ENCODE results near the gene TLR10. TPM values are rescaled to one million over a fixed set of nuclear protein-coding genes. Genes with fewer than 3 reads are reported as not detected.

TLR10 gene
- total and polyA plus RNA-seq, 9 of the 15 experiments (the other 6 are each of a cell fraction or from before 2014, with no cell fraction given): 0.03 to 0.05 TPM; not detected in 7

DNA sequence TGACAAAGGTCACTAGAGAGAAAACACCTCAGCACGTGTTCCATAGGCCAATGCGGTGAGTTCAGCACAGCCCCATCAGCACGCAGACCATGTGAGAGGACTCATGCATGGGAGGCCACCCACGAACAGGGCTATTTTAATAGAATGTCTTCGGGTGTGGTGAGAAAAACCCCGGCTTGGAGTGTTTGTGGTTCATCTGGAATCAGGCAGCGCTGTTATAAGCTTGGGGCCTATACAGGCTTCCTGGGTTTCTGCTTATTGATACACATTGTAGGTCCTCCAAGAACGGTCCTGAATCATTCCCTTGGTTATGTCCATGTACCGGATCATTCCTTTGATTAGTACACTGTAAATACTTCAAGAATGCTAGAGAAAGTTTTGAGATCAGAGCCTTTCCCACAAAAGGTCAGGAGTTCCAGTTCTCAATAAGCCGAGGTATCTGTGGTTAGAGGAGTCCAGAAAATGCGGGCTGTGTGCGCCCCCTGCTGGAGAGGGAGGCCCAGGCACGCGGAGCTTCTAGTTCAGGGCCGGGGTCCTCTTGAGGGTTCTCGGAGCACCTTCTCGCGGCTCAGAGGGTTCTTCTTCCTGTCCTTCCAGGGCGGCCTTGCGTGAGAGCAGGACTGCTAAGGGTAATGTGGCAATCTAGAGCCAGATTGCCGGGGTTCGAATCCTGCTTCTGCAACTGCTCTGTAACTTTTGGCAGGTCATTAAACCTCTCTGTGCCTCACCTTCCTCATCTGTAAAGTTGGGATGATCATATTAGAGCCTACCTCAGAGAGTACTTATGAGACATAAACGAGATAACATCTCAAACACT is 51.8 kb downstream of the TLR10 start (continued):
- TF ChIP-seq POU5F1 (IDR thresholded peaks at IDR 0.05; ENCODE audit: borderline replicate concordance, low read depth, low read length, partially characterized antibody) (no peak), ZFX (CRISPR knock-in tag; IDR thresholded peaks at IDR 0.05) (no peak), NFE2 (IDR thresholded peaks at IDR 0.05; ENCODE audit: low read depth) (no peak), ZFP36 (IDR thresholded peaks at IDR 0.05; ENCODE audit: low read depth, low read length, partially characterized antibody) (peak; percentile 17), RCOR1 (IDR thresholded peaks at IDR 0.05; ENCODE audit: borderline replicate concordance in 1 of 2, low read depth in 2 of 2, low read length in 2 of 2) (peak in 1 of 2 experiments; percentile 19; a peak in 1 of 4 replicates), MYBL2 (IDR thresholded peaks at IDR 0.05; ENCODE audit: low read depth) (no peak), MYBL2 (CRISPR knock-in tag; IDR thresholded peaks at IDR 0.05; ENCODE audit: borderline replicate concordance) (no peak), CBX8 (IDR thresholded peaks at IDR 0.05; ENCODE audit: borderline replicate concordance, extremely low read depth, low read depth, low read length, poor library complexity, severe bottlenecking) (no peak), ZBTB7A (IDR thresholded peaks at IDR 0.05; ENCODE audit: borderline replicate concordance, control insufficient read depth, low read depth, low read length) (peak; percentile 88), NCOA1 (IDR thresholded peaks at IDR 0.05; ENCODE audit: low read depth) (no peak), TEAD4 (IDR thresholded peaks at IDR 0.05; ENCODE audit: low read length) (peak; percentile 25; the same call in 1 of the 2 replicates), TEAD4 (CRISPR knock-in tag; IDR thresholded peaks at IDR 0.05; ENCODE audit: borderline replicate concordance) (no peak), ZNF639 (CRISPR knock-in tag; conservative IDR thresholded peaks at IDR 0.05 in 1 of 2, IDR thresholded peaks at IDR 0.05 in 1 of 2) (no peak), XRCC5 (IDR thresholded peaks at IDR 0.05; ENCODE audit: low read depth, low read length) (peak; percentile 77; the same call in 1 of the 2 replicates), RBM25 (IDR thresholded peaks at IDR 0.05; ENCODE audit: low read depth, low read length, severe bottlenecking) (peak; percentile 48), TCF7 (IDR thresholded peaks at IDR 0.05; ENCODE audit: borderline replicate concordance) (0 out of 2 replicates have a peak, but pooled peaks have one; percentile 51), RB1 (IDR thresholded peaks at IDR 0.05; ENCODE audit: low read depth) (0 out of 2 replicates have a peak, but pooled peaks have one; percentile 38), ESRRA (IDR thresholded peaks at IDR 0.05; ENCODE audit: borderline replicate concordance, low read depth) (peak; percentile 85; the same call in 1 of the 2 replicates)
- TF ChIP-seq, protein P1, sequence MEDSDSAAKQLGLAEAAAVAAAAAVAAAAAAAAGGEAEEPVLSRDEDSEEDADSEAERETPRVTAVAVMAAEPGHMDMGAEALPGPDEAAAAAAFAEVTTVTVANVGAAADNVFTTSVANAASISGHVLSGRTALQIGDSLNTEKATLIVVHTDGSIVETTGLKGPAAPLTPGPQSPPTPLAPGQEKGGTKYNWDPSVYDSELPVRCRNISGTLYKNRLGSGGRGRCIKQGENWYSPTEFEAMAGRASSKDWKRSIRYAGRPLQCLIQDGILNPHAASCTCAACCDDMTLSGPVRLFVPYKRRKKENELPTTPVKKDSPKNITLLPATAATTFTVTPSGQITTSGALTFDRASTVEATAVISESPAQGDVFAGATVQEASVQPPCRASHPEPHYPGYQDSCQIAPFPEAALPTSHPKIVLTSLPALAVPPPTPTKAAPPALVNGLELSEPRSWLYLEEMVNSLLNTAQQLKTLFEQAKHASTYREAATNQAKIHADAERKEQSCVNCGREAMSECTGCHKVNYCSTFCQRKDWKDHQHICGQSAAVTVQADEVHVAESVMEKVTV (CRISPR knock-in tag; IDR thresholded peaks at IDR 0.05): peak; percentile 87

Data from K562 (cell line).